ENCODE measurements around the gene TBC1D13. TPM values are rescaled to one million over a fixed set of nuclear protein-coding genes. Genes with fewer than 3 reads are reported as not detected.

Gene TBC1D13
- total and polyA plus RNA-seq, 8 donors = 21.3 to 30.7 (median 27.2) TPM

DNA sequence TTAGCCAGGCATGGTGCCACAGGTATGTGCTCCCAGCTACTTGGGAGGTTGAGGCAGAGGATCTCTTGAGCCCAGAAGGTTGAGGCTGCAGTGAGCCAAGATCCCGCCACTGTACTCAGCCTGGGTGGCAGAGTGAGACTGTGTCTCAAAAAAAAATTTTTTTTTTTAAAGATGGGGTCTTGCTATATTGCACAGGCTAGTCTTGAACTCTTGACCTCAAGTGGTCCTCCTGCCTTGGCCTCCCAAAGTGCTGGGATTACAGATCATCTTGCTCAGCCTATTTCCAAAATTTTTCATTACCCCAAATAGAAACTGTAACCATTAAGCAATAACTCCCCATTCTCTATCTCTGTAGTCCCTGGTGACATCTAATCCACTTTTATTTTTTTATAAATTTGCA is 4.4 kb upstream of the TBC1D13 start:
- TF ChIP-seq, protein P1, sequence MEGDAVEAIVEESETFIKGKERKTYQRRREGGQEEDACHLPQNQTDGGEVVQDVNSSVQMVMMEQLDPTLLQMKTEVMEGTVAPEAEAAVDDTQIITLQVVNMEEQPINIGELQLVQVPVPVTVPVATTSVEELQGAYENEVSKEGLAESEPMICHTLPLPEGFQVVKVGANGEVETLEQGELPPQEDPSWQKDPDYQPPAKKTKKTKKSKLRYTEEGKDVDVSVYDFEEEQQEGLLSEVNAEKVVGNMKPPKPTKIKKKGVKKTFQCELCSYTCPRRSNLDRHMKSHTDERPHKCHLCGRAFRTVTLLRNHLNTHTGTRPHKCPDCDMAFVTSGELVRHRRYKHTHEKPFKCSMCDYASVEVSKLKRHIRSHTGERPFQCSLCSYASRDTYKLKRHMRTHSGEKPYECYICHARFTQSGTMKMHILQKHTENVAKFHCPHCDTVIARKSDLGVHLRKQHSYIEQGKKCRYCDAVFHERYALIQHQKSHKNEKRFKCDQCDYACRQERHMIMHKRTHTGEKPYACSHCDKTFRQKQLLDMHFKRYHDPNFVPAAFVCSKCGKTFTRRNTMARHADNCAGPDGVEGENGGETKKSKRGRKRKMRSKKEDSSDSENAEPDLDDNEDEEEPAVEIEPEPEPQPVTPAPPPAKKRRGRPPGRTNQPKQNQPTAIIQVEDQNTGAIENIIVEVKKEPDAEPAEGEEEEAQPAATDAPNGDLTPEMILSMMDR (IDR thresholded peaks at IDR 0.05) = no peak
- no peak for ATAC-seq
- H3K4me3 ChIP-seq = no peak overlapping the region
- H3K27ac ChIP-seq = no peak overlapping the region
- DNase-seq = no peak
- peaks cover 0 to 18% of the 10 kb centered on the region in 2 donors for H3K4me1 ChIP-seq
- no peaks in the 10 kb centered on the region for H3K27me3 ChIP-seq
- no peaks in the 10 kb centered on the region for H3K36me3 ChIP-seq
- H3K9me3 ChIP-seq = peaks cover 0 to 7% of the 10 kb centered on the region in 2 donors
- intact Hi-C loops (cut with DNase I) = no loop called here

DNA sequence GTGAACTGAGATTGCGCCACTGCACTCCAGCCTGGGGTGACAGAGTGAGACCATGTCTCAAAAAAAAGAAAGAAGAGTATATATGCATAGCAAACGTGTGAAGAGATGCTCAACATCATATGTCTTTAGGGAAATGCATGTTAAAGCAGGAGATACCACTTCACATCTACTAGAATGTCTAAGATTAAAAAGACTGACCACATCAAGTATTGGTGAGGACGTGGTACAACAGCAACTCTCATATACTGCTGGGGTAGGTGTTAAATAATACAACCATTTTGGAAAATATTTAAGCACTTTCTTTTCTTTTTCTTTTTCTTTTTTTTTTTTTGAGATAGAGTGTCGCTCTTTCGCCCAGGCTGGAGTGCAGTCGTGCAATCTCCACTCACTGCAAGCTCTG is 1.6 kb upstream of the TBC1D13 start:
- Histone ChIP-seq H3K36me3 (peaks cover 0 to 3% of the 10 kb centered on the region in 2 donors), H3K9me3 (peaks cover 0 to 7% of the 10 kb centered on the region in 2 donors), H3K4me1 (peaks cover 7 to 31% of the 10 kb centered on the region in 2 donors), H3K27ac (no peak overlapping the region), H3K4me3 (no peak overlapping the region), H3K27me3 (no peaks in the 10 kb centered on the region)
- ATAC-seq (no peak), DNase-seq (no peak)
- TF ChIP-seq, protein P1 (IDR thresholded peaks at IDR 0.05) = no peak
- intact Hi-C loops (cut with DNase I) = no loop called here

DNA sequence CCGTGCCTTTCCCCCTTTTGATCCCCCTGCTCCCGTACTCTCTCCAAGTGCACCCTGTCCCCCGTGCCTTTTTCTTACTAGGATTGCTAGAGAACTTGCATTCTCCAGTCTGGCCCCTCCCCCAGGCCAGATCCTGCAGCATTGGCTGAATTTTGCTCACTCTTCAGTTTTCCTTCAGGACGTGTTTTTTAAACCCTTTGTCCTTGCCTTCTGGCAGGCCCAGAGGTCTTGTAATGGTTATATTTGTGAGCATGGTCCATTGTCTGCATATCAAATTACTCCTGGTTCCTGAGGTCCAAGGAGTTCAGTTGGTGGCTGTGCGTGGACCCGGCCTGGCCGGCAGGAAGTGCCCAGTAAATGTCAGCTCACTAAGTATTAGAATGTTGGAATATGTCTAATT is 606 bp downstream of the TBC1D13 start:
- H3K27ac ChIP-seq = peak overlapping the region; percentile 71 to 86
- peaks cover 0 to 26% of the 10 kb centered on the region in 2 donors for H3K36me3 ChIP-seq
- H3K4me1 ChIP-seq = peaks cover 7 to 31% of the 10 kb centered on the region in 2 donors
- peak overlapping the region; percentile 99 to 100 for H3K4me3 ChIP-seq
- H3K27me3 ChIP-seq = no peaks in the 10 kb centered on the region
- no peaks in the 10 kb centered on the region for H3K9me3 ChIP-seq
- ATAC-seq = peak; percentile 49
- TF ChIP-seq, protein P1 (IDR thresholded peaks at IDR 0.05) = no peak
- DNase-seq = peak in 2 of 4 donors; percentile 24 to 51
- intact Hi-C loops (cut with DNase I) = no loop called here

DNA sequence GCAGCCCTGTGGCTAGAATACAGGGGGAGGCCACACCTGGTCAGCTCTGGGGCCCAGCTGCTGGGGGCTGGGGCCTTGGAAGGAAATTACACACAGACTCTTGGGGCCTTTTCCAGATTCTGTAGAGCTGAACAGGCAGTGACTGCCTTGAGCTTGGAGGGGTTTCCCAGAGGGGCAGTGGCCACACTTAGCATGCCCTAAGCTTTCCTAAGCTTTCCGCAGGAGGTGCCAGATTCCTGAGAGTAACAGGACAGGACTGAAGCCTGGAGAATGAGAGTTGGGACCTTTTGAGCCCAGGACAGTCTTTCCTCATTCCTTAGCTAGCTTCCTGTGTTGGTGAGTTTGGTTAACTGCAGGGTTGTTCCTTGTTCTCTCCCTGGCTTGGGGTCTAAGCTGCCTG is 1.4 kb downstream of the TBC1D13 start:
- Histone ChIP-seq H3K4me1 (peaks cover 7 to 27% of the 10 kb centered on the region in 2 donors), H3K27me3 (no peaks in the 10 kb centered on the region), H3K4me3 (peak overlapping the region; percentile 99 to 100), H3K9me3 (no peaks in the 10 kb centered on the region), H3K27ac (peak overlapping the region in 1 of 2 donors; percentile 86), H3K36me3 (peaks cover 0 to 33% of the 10 kb centered on the region in 2 donors)
- ATAC-seq (no peak), DNase-seq (no peak)
- intact Hi-C loops (cut with DNase I) = no loop called here
- TF ChIP-seq, protein P1 (IDR thresholded peaks at IDR 0.05) = no peak

DNA sequence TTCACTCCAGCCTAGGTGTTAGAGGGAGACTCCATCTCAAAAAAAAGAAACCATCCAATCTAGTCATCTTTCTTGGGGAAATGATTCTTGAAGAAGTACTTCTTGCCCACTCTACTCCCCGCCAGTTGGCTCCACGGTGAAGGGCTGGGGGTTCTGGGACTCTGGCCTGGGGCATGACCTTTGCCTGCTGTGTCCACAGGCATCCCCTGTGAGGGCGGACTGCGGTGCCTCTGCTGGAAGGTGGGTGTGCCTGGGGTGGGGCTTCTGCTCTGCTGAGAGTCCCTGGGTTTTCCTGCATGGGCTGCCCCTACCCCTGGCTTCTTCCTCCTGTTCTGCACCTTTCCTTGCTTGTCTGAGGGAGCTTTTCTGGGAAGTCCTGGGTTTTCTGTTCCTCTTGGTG is 3.5 kb downstream of the TBC1D13 start:
- intact Hi-C loops (cut with DNase I) = no loop called here
- TF ChIP-seq, protein P1 (IDR thresholded peaks at IDR 0.05) = no peak
- no peaks in the 10 kb centered on the region for H3K27me3 ChIP-seq
- H3K4me1 ChIP-seq = peaks cover 7 to 22% of the 10 kb centered on the region in 2 donors
- peak in 1 of 4 donors; percentile 71 for DNase-seq
- no peak for ATAC-seq
- H3K9me3 ChIP-seq = no peaks in the 10 kb centered on the region
- H3K27ac ChIP-seq = no peak overlapping the region
- peaks cover 0 to 53% of the 10 kb centered on the region in 2 donors for H3K36me3 ChIP-seq
- no peak overlapping the region for H3K4me3 ChIP-seq

Data from left lung (tissue), 10 donors.